Chondrocyte (in vitro differentiated cells): Measurements from ENCODE around the gene EIF4G3. TPM values are rescaled to one million over a fixed set of nuclear protein-coding genes. Genes with fewer than 3 reads are reported as not detected.

ENCODE experiments used
- DNase-seq: peaks from one replicate; pipeline ENCODE4 v3.0.0; 2021; ENCODE audit warnings: mixed read lengths, low spot score
- H3K27ac Mint-ChIP-seq: one replicate; pipeline ENCODE4 v1.8.0; 2021; ENCODE audit warnings: mild to moderate bottlenecking, moderate library complexity, mixed read lengths; ENCODE audit not compliant: unreplicated experiment
- H3K27me3 Mint-ChIP-seq: 2 replicates; pipeline ENCODE4 v1.8.0; 2021; ENCODE audit warnings: low read depth, mixed read lengths
- H3K36me3 Mint-ChIP-seq: 2 replicates; pipeline ENCODE4 v1.8.0; 2021; ENCODE audit warnings: low read depth, mixed read lengths
- H3K4me1 Mint-ChIP-seq: 2 replicates; pipeline ENCODE4 v1.8.0; 2021; ENCODE audit warnings: low read depth, mild to moderate bottlenecking, mixed read lengths
- H3K4me3 Mint-ChIP-seq: one replicate; pipeline ENCODE4 v1.8.0; 2021; ENCODE audit warnings: mild to moderate bottlenecking, moderate library complexity, mixed read lengths; ENCODE audit not compliant: unreplicated experiment
- H3K9me3 Mint-ChIP-seq: 2 replicates; pipeline ENCODE4 v1.8.0; 2021; ENCODE audit warnings: low read depth, mixed read lengths
- total RNA-seq: library from RNA; stranded (reverse); gene quantifications from 3 replicates; pipeline ENCODE4 v1.2.1, GENCODE V29; 2021
- TF ChIP-seq, protein P1 (sequence below): fragments of 200-600 bp; sonication (generic); IDR thresholded peaks from 2 replicates; pipeline ENCODE4 v1.5.0; 2021; ENCODE audit warnings: antibody characterized with exemption, mild to moderate bottlenecking, moderate library complexity

The EIF4G3 gene
- total RNA-seq, 1 donor from 2014 or later = 56.6 TPM

- DNase-seq = no peak
- H3K27me3 Mint-ChIP-seq = no peaks in the 10 kb centered on the region
Measured at GRCh38 chr1:20974069-20974468, 202.6 kb downstream of the EIF4G3 start.

GRCh38 chr1:20972855-20973254 is 203.8 kb downstream of the EIF4G3 start:
- H3K36me3 Mint-ChIP-seq = peaks cover 11% of the 10 kb centered on the region
- no peaks in the 10 kb centered on the region for H3K9me3 Mint-ChIP-seq
- no peak overlapping the region for H3K27ac Mint-ChIP-seq
- TF ChIP-seq, protein P1, sequence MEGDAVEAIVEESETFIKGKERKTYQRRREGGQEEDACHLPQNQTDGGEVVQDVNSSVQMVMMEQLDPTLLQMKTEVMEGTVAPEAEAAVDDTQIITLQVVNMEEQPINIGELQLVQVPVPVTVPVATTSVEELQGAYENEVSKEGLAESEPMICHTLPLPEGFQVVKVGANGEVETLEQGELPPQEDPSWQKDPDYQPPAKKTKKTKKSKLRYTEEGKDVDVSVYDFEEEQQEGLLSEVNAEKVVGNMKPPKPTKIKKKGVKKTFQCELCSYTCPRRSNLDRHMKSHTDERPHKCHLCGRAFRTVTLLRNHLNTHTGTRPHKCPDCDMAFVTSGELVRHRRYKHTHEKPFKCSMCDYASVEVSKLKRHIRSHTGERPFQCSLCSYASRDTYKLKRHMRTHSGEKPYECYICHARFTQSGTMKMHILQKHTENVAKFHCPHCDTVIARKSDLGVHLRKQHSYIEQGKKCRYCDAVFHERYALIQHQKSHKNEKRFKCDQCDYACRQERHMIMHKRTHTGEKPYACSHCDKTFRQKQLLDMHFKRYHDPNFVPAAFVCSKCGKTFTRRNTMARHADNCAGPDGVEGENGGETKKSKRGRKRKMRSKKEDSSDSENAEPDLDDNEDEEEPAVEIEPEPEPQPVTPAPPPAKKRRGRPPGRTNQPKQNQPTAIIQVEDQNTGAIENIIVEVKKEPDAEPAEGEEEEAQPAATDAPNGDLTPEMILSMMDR = no peak
- DNase-seq = no peak
- H3K4me1 Mint-ChIP-seq = peaks cover 8% of the 10 kb centered on the region
- H3K27me3 Mint-ChIP-seq = no peaks in the 10 kb centered on the region
- no peak overlapping the region for H3K4me3 Mint-ChIP-seq

More at GRCh38 chr1:20974069-20974468, 202.6 kb downstream of the EIF4G3 start:
- Mint-ChIP-seq H3K27ac (no peak overlapping the region), H3K36me3 (peaks cover 11% of the 10 kb centered on the region), H3K4me3 (no peak overlapping the region), H3K9me3 (no peaks in the 10 kb centered on the region), H3K4me1 (peaks cover 8% of the 10 kb centered on the region)
- TF ChIP-seq, protein P1 = no peak

GRCh38 chr1:20964540-20965484 is 211.9 kb downstream of the EIF4G3 start:
- DNase-seq = no peak
- Mint-ChIP-seq H3K4me3 (no peak overlapping the region), H3K4me1 (peaks cover 20% of the 10 kb centered on the region), H3K27me3 (no peaks in the 10 kb centered on the region), H3K9me3 (no peaks in the 10 kb centered on the region), H3K27ac (no peak overlapping the region), H3K36me3 (peaks cover 4% of the 10 kb centered on the region)
- TF ChIP-seq, protein P1 = no peak

DNA sequence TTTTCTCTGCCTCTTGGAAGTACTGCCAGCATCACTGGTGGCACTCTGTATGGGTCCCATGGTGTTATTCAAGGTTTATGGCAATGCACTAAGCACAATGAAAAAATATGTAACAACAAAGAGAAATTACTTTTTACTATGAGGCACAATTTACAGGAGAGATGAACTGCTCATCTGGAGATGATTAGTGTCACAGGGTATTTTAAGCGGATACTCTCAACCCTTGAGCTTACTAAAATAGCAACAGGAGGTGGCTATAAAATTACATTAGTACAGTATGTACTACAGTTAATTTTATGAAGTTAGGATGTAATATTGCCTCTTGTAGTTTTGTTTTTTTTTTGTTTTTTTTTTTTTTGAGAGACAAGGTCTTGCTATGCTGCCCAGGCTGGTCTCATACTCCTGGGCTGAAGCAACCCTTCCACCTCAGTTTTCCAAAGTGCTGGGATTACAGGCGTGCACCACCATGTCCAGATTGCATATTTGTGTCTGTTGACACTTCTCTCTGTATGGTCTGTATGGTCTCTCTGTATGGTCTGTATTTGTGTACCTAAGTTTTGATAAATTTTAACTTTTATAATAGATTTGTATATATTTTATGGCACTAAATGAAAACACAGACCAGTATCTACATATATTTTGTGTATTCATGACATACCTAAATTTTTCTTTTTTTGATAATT is 214.0 kb downstream of the EIF4G3 start:
- Mint-ChIP-seq H3K27me3 (no peaks in the 10 kb centered on the region), H3K36me3 (peaks cover 5% of the 10 kb centered on the region), H3K27ac (peak overlapping the region; percentile 14), H3K4me3 (no peak overlapping the region), H3K9me3 (no peaks in the 10 kb centered on the region), H3K4me1 (peaks cover 23% of the 10 kb centered on the region)
- no peak for DNase-seq
- TF ChIP-seq, protein P1 = no peak

GRCh38 chr1:20958430-20958829 is 218.3 kb downstream of the EIF4G3 start:
- H3K4me3 Mint-ChIP-seq = no peak overlapping the region
- peaks cover 12% of the 10 kb centered on the region for H3K36me3 Mint-ChIP-seq
- no peaks in the 10 kb centered on the region for H3K9me3 Mint-ChIP-seq
- peaks cover 25% of the 10 kb centered on the region for H3K4me1 Mint-ChIP-seq
- TF ChIP-seq, protein P1 = no peak
- no peaks in the 10 kb centered on the region for H3K27me3 Mint-ChIP-seq
- no peak overlapping the region for H3K27ac Mint-ChIP-seq
- no peak for DNase-seq
